ENCODE data around the gene JMJD8. TPM values are rescaled to one million over a fixed set of nuclear protein-coding genes. Genes with fewer than 3 reads are reported as not detected.

Gene JMJD8
- total and polyA plus RNA-seq, 9 of the 15 experiments (the other 6 are each of a cell fraction or from before 2014, with no cell fraction given): 1.2 to 50.6 (median 29.3) TPM

DNA sequence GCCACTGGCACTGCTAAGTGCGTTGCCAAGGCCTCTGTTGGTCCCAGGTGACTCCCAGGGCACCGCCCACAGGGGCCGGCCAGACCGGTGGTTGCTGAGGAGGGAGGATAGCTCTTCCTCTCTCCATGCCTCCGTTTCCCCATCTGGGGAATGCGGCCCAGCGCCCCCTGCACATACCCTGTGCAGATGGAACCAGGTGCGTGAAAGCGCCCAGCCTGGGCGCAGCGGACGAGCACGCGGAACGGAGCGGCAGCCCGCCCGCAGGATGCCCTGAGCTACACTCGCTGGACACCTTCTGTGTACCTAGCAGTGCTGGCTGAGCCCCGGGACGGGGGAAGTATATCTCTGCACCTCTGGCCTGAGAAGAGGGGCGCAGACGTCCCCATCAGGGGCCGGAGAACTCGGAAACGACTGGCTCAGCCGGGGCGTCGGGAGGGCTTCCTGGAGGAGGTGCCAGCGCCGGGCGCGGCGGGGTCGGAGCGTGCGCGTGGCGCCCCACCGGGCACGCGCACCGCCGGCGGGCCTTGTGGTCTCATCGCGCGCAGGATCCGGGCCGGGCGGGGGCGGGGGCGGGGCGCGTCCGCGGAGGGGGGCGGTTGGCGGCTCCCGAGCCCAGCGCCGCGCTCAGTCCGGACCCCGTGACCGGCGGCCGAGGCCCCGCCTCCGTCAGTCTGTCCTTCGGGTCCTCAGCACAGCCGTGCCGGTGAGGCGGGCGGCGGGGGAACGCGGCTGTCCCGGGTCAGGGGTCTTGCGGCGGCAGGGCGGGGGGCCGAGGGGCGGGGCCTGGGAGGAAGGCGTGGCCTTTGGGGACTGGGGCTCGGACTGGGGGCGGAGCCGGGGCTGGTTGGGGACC, 42.5 kb upstream of the JMJD8 start, which contains the start of the genes CCDC78 and HAGHL (continued):
- TF ChIP-seq ELF4 (CRISPR knock-in tag; IDR thresholded peaks at IDR 0.05) (no peak), NFIX (CRISPR knock-in tag; IDR thresholded peaks at IDR 0.05; ENCODE audit: low read depth) (no peak), RBM14 (IDR thresholded peaks at IDR 0.05; ENCODE audit: borderline replicate concordance, insufficient read depth, low read depth, low read length) (no peak), ZZZ3 (IDR thresholded peaks at IDR 0.05) (no peak), NCOA4 (IDR thresholded peaks at IDR 0.05; ENCODE audit: partially characterized antibody) (no peak), CBX3 (IDR thresholded peaks at IDR 0.05; ENCODE audit: borderline replicate concordance in 1 of 2, low read length in 2 of 2) (no peak), MEF2A (IDR thresholded peaks at IDR 0.05; ENCODE audit: control insufficient read depth, low read depth, low read length) (no peak), TEAD2 (tag; IDR thresholded peaks at IDR 0.05) (no peak), CHCHD3 (CRISPR knock-in tag; IDR thresholded peaks at IDR 0.05) (no peak), RBBP5 (IDR thresholded peaks at IDR 0.05; ENCODE audit: borderline replicate concordance, insufficient read depth, low read length, poor library complexity, severe bottlenecking) (no peak), ZNF253 (CRISPR knock-in tag; conservative IDR thresholded peaks at IDR 0.05) (no peak), ZFX (CRISPR knock-in tag; IDR thresholded peaks at IDR 0.05) (no peak), TEAD1 (CRISPR knock-in tag; IDR thresholded peaks at IDR 0.05) (no peak), ETS2 (tag; IDR thresholded peaks at IDR 0.05; ENCODE audit: borderline replicate concordance, poor library complexity, severe bottlenecking) (no peak), CBX8 (IDR thresholded peaks at IDR 0.05; ENCODE audit: borderline replicate concordance, extremely low read depth, low read depth, low read length, poor library complexity, severe bottlenecking) (no peak), SIN3B (IDR thresholded peaks at IDR 0.05; ENCODE audit: low read depth) (no peak), TAL1 (IDR thresholded peaks at IDR 0.05) (no peak)
- TF ChIP-seq, protein P1, sequence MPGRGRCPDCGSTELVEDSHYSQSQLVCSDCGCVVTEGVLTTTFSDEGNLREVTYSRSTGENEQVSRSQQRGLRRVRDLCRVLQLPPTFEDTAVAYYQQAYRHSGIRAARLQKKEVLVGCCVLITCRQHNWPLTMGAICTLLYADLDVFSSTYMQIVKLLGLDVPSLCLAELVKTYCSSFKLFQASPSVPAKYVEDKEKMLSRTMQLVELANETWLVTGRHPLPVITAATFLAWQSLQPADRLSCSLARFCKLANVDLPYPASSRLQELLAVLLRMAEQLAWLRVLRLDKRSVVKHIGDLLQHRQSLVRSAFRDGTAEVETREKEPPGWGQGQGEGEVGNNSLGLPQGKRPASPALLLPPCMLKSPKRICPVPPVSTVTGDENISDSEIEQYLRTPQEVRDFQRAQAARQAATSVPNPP (IDR thresholded peaks at IDR 0.05; ENCODE audit: borderline replicate concordance, insufficient read depth, insufficient read length): no peak
- TF ChIP-seq, protein P2, sequence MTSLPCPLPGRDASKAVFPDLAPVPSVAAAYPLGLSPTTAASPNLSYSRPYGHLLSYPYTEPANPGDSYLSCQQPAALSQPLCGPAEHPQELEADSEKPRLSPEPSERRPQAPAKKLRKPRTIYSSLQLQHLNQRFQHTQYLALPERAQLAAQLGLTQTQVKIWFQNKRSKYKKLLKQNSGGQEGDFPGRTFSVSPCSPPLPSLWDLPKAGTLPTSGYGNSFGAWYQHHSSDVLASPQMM (CRISPR knock-in tag; IDR thresholded peaks at IDR 0.05): no peak
- TF ChIP-seq, protein P3, sequence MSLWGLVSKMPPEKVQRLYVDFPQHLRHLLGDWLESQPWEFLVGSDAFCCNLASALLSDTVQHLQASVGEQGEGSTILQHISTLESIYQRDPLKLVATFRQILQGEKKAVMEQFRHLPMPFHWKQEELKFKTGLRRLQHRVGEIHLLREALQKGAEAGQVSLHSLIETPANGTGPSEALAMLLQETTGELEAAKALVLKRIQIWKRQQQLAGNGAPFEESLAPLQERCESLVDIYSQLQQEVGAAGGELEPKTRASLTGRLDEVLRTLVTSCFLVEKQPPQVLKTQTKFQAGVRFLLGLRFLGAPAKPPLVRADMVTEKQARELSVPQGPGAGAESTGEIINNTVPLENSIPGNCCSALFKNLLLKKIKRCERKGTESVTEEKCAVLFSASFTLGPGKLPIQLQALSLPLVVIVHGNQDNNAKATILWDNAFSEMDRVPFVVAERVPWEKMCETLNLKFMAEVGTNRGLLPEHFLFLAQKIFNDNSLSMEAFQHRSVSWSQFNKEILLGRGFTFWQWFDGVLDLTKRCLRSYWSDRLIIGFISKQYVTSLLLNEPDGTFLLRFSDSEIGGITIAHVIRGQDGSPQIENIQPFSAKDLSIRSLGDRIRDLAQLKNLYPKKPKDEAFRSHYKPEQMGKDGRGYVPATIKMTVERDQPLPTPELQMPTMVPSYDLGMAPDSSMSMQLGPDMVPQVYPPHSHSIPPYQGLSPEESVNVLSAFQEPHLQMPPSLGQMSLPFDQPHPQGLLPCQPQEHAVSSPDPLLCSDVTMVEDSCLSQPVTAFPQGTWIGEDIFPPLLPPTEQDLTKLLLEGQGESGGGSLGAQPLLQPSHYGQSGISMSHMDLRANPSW (CRISPR knock-in tag; IDR thresholded peaks at IDR 0.05): no peak
- TF ChIP-seq, protein P4, sequence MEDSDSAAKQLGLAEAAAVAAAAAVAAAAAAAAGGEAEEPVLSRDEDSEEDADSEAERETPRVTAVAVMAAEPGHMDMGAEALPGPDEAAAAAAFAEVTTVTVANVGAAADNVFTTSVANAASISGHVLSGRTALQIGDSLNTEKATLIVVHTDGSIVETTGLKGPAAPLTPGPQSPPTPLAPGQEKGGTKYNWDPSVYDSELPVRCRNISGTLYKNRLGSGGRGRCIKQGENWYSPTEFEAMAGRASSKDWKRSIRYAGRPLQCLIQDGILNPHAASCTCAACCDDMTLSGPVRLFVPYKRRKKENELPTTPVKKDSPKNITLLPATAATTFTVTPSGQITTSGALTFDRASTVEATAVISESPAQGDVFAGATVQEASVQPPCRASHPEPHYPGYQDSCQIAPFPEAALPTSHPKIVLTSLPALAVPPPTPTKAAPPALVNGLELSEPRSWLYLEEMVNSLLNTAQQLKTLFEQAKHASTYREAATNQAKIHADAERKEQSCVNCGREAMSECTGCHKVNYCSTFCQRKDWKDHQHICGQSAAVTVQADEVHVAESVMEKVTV (CRISPR knock-in tag; IDR thresholded peaks at IDR 0.05): no peak

Data from K562 (cell line).